Nephron progenitor cell (in vitro differentiated cells): Measurements from ENCODE around the gene NEUROD4.

Source experiments
- DNase-seq: peaks from one replicate; pipeline ENCODE4 v3.0.0; 2021
- H3K27ac Mint-ChIP-seq: 2 replicates; pipeline ENCODE4 v1.8.0; 2021; ENCODE audit warnings: mild to moderate bottlenecking, moderate library complexity, mixed read lengths
- H3K27me3 Mint-ChIP-seq: 2 replicates; pipeline ENCODE4 v1.8.0; 2021; ENCODE audit warnings: mild to moderate bottlenecking, low read depth, mixed read lengths; ENCODE audit not compliant: poor library complexity
- H3K36me3 Mint-ChIP-seq: 2 replicates; pipeline ENCODE4 v1.8.0; 2021; ENCODE audit warnings: low read depth, mixed read lengths
- H3K4me1 Mint-ChIP-seq: 2 replicates; pipeline ENCODE4 v1.8.0; 2021; ENCODE audit warnings: mixed read lengths
- H3K4me3 Mint-ChIP-seq: 2 replicates; pipeline ENCODE4 v1.8.0; 2021; ENCODE audit warnings: mild to moderate bottlenecking, moderate library complexity, mixed read lengths
- H3K9me3 Mint-ChIP-seq: 2 replicates; pipeline ENCODE4 v1.8.0; 2021; ENCODE audit warnings: mild to moderate bottlenecking, moderate library complexity, mixed read lengths
- CTCF ChIP-seq: fragments of 200-600 bp; sonication (generic); IDR thresholded peaks from 2 replicates; pipeline ENCODE4 v1.5.0; 2021; ENCODE audit warnings: antibody characterized with exemption

The NEUROD4 gene

GRCh38 chr12:55058776-55059175 is 39.0 kb downstream of the NEUROD4 start:
- no peak for TF ChIP-seq CTCF
- peaks cover 7% of the 10 kb centered on the region for H3K27me3 Mint-ChIP-seq
- peaks cover 22% of the 10 kb centered on the region for H3K4me1 Mint-ChIP-seq
- H3K9me3 Mint-ChIP-seq, result no peaks in the 10 kb centered on the region
- H3K4me3 Mint-ChIP-seq, result no peak overlapping the region
- H3K27ac Mint-ChIP-seq, result no peak overlapping the region
- no peak for DNase-seq
- no peaks in the 10 kb centered on the region for H3K36me3 Mint-ChIP-seq

GRCh38 chr12:55060470-55060869 is 40.7 kb downstream of the NEUROD4 start:
- peaks cover 8% of the 10 kb centered on the region for H3K27me3 Mint-ChIP-seq
- no peaks in the 10 kb centered on the region for H3K36me3 Mint-ChIP-seq
- no peak for DNase-seq
- peaks cover 22% of the 10 kb centered on the region for H3K4me1 Mint-ChIP-seq
- no peak for TF ChIP-seq CTCF
- no peak overlapping the region for H3K4me3 Mint-ChIP-seq
- no peaks in the 10 kb centered on the region for H3K9me3 Mint-ChIP-seq
- no peak overlapping the region for H3K27ac Mint-ChIP-seq

GRCh38 chr12:55061024-55061423 is 41.2 kb downstream of the NEUROD4 start:
- no peak overlapping the region for H3K4me3 Mint-ChIP-seq
- peaks cover 8% of the 10 kb centered on the region for H3K27me3 Mint-ChIP-seq
- H3K27ac Mint-ChIP-seq, result no peak overlapping the region
- no peaks in the 10 kb centered on the region for H3K9me3 Mint-ChIP-seq
- peaks cover 26% of the 10 kb centered on the region for H3K4me1 Mint-ChIP-seq
- no peak for TF ChIP-seq CTCF
- DNase-seq, result no peak
- H3K36me3 Mint-ChIP-seq, result no peaks in the 10 kb centered on the region

- no peak for TF ChIP-seq CTCF
- no peaks in the 10 kb centered on the region for H3K9me3 Mint-ChIP-seq
- H3K27ac Mint-ChIP-seq, result no peak overlapping the region
- no peaks in the 10 kb centered on the region for H3K36me3 Mint-ChIP-seq
- no peak overlapping the region for H3K4me3 Mint-ChIP-seq
- DNase-seq, result no peak
- H3K4me1 Mint-ChIP-seq, result peaks cover 25% of the 10 kb centered on the region
- peaks cover 8% of the 10 kb centered on the region for H3K27me3 Mint-ChIP-seq
Measured at GRCh38 chr12:55063291-55063690, 43.5 kb downstream of the NEUROD4 start.

- Mint-ChIP-seq H3K4me3 (no peak overlapping the region), H3K9me3 (no peaks in the 10 kb centered on the region), H3K4me1 (peaks cover 28% of the 10 kb centered on the region), H3K27ac (no peak overlapping the region), H3K27me3 (peaks cover 4% of the 10 kb centered on the region), H3K36me3 (no peaks in the 10 kb centered on the region)
- DNase-seq, result no peak
- TF ChIP-seq CTCF, result no peak
Measured at GRCh38 chr12:55065535-55065934, 45.8 kb downstream of the NEUROD4 start.

- Mint-ChIP-seq H3K27me3 (peaks cover 8% of the 10 kb centered on the region), H3K4me3 (no peak overlapping the region), H3K27ac (peak overlapping the region; percentile 19), H3K9me3 (no peaks in the 10 kb centered on the region), H3K36me3 (no peaks in the 10 kb centered on the region), H3K4me1 (peaks cover 23% of the 10 kb centered on the region)
- no peak for TF ChIP-seq CTCF
- peak; percentile 21 for DNase-seq
Measured at GRCh38 chr12:55067701-55068100, 47.9 kb downstream of the NEUROD4 start.
